Measurements from ENCODE around the gene CT83. TPM values are rescaled to one million over a fixed set of nuclear protein-coding genes. Genes with fewer than 3 reads are reported as not detected.

CT83 gene
- total and polyA plus RNA-seq, 2 of the 4 experiments (the other 2 are of a cell fraction) = not detected

DNA sequence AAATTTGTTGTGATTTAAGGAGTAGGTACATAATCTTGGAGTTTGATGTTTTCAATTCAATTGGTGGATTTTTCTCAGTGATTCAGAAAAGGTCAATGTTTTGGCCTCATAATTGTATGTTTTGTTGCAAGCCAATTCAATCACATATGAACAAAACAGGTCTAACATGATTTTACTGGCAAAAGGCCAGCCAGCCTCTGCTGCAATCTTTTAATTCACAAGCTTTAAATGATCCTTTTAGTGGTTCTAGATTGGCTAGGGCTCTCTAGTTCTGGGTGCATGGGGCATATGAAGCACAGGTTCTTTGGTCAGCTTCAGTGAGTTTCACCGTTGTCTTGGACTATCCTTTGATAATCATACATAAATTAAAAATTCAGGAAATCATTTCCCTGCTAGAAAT lies 45.6 kb downstream of the CT83 start:
- Histone ChIP-seq H4K91ac (ENCODE audit: insufficient read depth, low read depth, low read length) (no peak overlapping the region), H4K8ac (ENCODE audit: low read depth in 2 of 2, low read length in 2 of 2) (no peak overlapping the region), H2AK5ac (ENCODE audit: low read depth, low read length) (no peak overlapping the region), H3K9ac (ENCODE audit: low read depth, low read length) (no peak overlapping the region), H2BK20ac (ENCODE audit: low read depth, low read length) (no peak overlapping the region), H3K9me3 (ENCODE audit: control insufficient read depth, insufficient read depth, low read length) (no peaks in the 10 kb centered on the region), H4K5ac (ENCODE audit: low read depth, low read length) (no peak overlapping the region), H2BK15ac (ENCODE audit: low read depth, low read length) (no peak overlapping the region), H3K36me3 (ENCODE audit: control insufficient read depth, insufficient read depth, low read length) (no peaks in the 10 kb centered on the region), H2AFZ (replicated peaks; ENCODE audit: low read length, poor library complexity) (no peak overlapping the region), H3K4me2 (ENCODE audit: low read depth, low read length) (no peak overlapping the region), H3K4me1 (ENCODE audit: control insufficient read depth, insufficient read depth, low read length) (no peaks in the 10 kb centered on the region), H3K27ac (ENCODE audit: insufficient read depth, low read length) (no peak overlapping the region), H3K56ac (ENCODE audit: extremely low read depth, insufficient read depth, low read length) (no peak overlapping the region), H2AK9ac (replicated peaks; ENCODE audit: low read depth, low read length, poor library complexity) (no peak overlapping the region), H2BK5ac (ENCODE audit: low read depth, low read length, poor library complexity, severe bottlenecking) (no peak overlapping the region), H3K4ac (ENCODE audit: low read depth, low read length) (no peak overlapping the region), H3K27me3 (ENCODE audit: control insufficient read depth, insufficient read depth, low read length) (no peaks in the 10 kb centered on the region), H3K23ac (ENCODE audit: low read depth, low read length) (no peak overlapping the region), H3K14ac (replicated peaks; ENCODE audit: low read depth, low read length) (no peak overlapping the region), H4K20me1 (ENCODE audit: insufficient read depth, low read length) (no peaks in the 10 kb centered on the region), H2BK120ac (ENCODE audit: low read depth, low read length) (no peak overlapping the region), H3K9me1 (ENCODE audit: insufficient read depth, low read length) (no peaks in the 10 kb centered on the region), H3K18ac (ENCODE audit: low read depth, low read length) (no peak overlapping the region), H3K79me1 (ENCODE audit: low read depth in 1 of 2, low read length in 2 of 2) (no peaks in the 10 kb centered on the region), H3K4me3 (ENCODE audit: insufficient read depth, low read depth, low read length) (no peak overlapping the region)
- ChIA-PET CTCF (no interaction called here), POLR2A (ENCODE audit: unreplicated experiment) (no interaction called here)
- intact Hi-C loops (cut with micrococcal nuclease) (no loop called here), in situ Hi-C loops (cut with MboI; ENCODE audit: low sequenced_read_pairs) (no loop called here), dilution Hi-C loops (cut with HindIII; ENCODE audit: low sequenced_read_pairs, unreplicated experiment) (no loop called here)
- DNase-seq = no peak
- no TSS peak for BruUV-seq (replicated peaks)
- WGBS, 2 experiments (ENCODE audit: extremely low coverage in 2 of 2, insufficient read length in 1 of 2) = no CpG with 5 or more reads among the region's 1 CpG
- no peak for ATAC-seq (ENCODE audit: low read depth)
- no peak for TF ChIP-seq NFE2L2 (IDR thresholded peaks at IDR 0.05; ENCODE audit: low read depth, low read length)
- TF ChIP-seq, protein P1, sequence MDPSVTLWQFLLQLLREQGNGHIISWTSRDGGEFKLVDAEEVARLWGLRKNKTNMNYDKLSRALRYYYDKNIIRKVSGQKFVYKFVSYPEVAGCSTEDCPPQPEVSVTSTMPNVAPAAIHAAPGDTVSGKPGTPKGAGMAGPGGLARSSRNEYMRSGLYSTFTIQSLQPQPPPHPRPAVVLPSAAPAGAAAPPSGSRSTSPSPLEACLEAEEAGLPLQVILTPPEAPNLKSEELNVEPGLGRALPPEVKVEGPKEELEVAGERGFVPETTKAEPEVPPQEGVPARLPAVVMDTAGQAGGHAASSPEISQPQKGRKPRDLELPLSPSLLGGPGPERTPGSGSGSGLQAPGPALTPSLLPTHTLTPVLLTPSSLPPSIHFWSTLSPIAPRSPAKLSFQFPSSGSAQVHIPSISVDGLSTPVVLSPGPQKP (IDR thresholded peaks at IDR 0.05; ENCODE audit: borderline replicate concordance, low read depth, low read length) = no peak
- no peak for TF ChIP-seq CHD1 (IDR thresholded peaks at IDR 0.05; ENCODE audit: low read depth, low read length)
- no peak for TF ChIP-seq MXI1 (IDR thresholded peaks at IDR 0.05; ENCODE audit: borderline replicate concordance, low read depth, low read length)
- no peak for TF ChIP-seq POLR2A (IDR thresholded peaks at IDR 0.05; ENCODE audit: low read depth, low read length)
- no peak for TF ChIP-seq MAZ (IDR thresholded peaks at IDR 0.05; ENCODE audit: borderline replicate concordance, low read depth, low read length)
- TF ChIP-seq RFX5 (IDR thresholded peaks at IDR 0.05; ENCODE audit: low read depth, low read length) = no peak
